T-helper 22 cell (primary cell): ENCODE data around the gene TMEM234.

Experiments
- DNase-seq: peaks from one replicate; pipeline ENCODE4 v3.0.0-alpha.2; 2020; ENCODE audit warnings: low read depth

TMEM234 gene

GRCh38 chr1:32172621-32173245 lies 49.4 kb downstream of the TMEM234 start:
- no peak for DNase-seq

GRCh38 chr1:32170991-32171390 lies 51.2 kb downstream of the TMEM234 start:
- no peak for DNase-seq
